WERI-Rb-1 (cell line): ENCODE data around the gene EPB41L4B.
A peak's percentile ranks its signal among the peaks of the same experiment; 100 is the strongest.
"Not testable (repeated sequence)": the region's sequence is repeated elsewhere in the genome, so short reads cannot be mapped to it uniquely, and the experiment has no call there.

Experiments
- DNase-seq: peaks from one replicate; pipeline ENCODE4 v3.0.0-alpha.2; 2020
- H3K27ac ChIP-seq: fragments of 250-450 bp; sonication (Bioruptor Pico); 2 replicates; pipeline ENCODE4 v1.5.1; 2020; ENCODE audit warnings: mild to moderate bottlenecking, moderate library complexity
- H3K27me3 ChIP-seq: fragments of 250-450 bp; sonication (Bioruptor Pico); 2 replicates; pipeline ENCODE4 v1.5.1; 2021; ENCODE audit warnings: mild to moderate bottlenecking, low read depth, moderate library complexity; ENCODE audit not compliant: insufficient read depth, severe bottlenecking
- H3K36me3 ChIP-seq: fragments of 250-450 bp; sonication (Bioruptor Pico); 2 replicates; pipeline ENCODE4 v1.5.1; 2020; ENCODE audit warnings: mild to moderate bottlenecking, moderate library complexity
- H3K4me3 ChIP-seq: 2 replicates; pipeline ENCODE4 v1.5.1; 2011; ENCODE audit warnings: low read depth, mild to moderate bottlenecking, control low read depth, low read length
- H3K9me3 ChIP-seq: fragments of 250-450 bp; sonication (Bioruptor Pico); 2 replicates; pipeline ENCODE4 v1.5.1; 2021; ENCODE audit warnings: mild to moderate bottlenecking, moderate library complexity; ENCODE audit not compliant: severe bottlenecking
- CTCF ChIP-seq: IDR thresholded peaks from 2 replicates; pipeline ENCODE4 v1.5.1; 2011; ENCODE audit warnings: low read depth, mild to moderate bottlenecking, control low read depth, inconsistent platforms, low read length

Gene EPB41L4B

GRCh38 chr9:109320742-109321448 is at the start of gene EPB41L4B:
EPB41L4B (minus strand) TSS chr9:109321059; CDS start chr9:109320446, 613 bp downstream.
- TF ChIP-seq CTCF, result peak; percentile 95
- Histone ChIP-seq H3K9me3 (no peaks in the 10 kb centered on the region), H3K4me3 (peak within 1 kb of the TSS; percentile 60), H3K27me3 (no peaks in the 10 kb centered on the region), H3K36me3 (no peaks in the 10 kb centered on the region), H3K27ac (peak within 1 kb of the TSS; percentile 69)
- peak; percentile 98 for DNase-seq

- Histone ChIP-seq H3K36me3 (no peaks in the 10 kb centered on the region), H3K9me3 (peaks cover 3% of the 10 kb centered on the region), H3K27me3 (no peaks in the 10 kb centered on the region), H3K27ac (no peak overlapping the region), H3K4me3 (no peak overlapping the region)
- DNase-seq, result no peak
- no peak for TF ChIP-seq CTCF
Observed at GRCh38 chr9:109369285-109369684, 48.4 kb upstream of the EPB41L4B start.

- Histone ChIP-seq H3K36me3 (no peaks in the 10 kb centered on the region), H3K27me3 (no peaks in the 10 kb centered on the region), H3K4me3 (no peak overlapping the region), H3K9me3 (no peaks in the 10 kb centered on the region), H3K27ac (no peak overlapping the region)
- TF ChIP-seq CTCF, result no peak
- DNase-seq, result no peak
Observed at GRCh38 chr9:109360771-109361170, 39.9 kb upstream of the EPB41L4B start.

GRCh38 chr9:109358968-109359603 is 38.2 kb upstream of the EPB41L4B start:
- DNase-seq, H3K36me3 ChIP-seq, H3K27ac ChIP-seq, H3K4me3 ChIP-seq, H3K9me3 ChIP-seq, H3K27me3 ChIP-seq: not testable (repeated sequence)

GRCh38 chr9:109355564-109356297 is 34.9 kb upstream of the EPB41L4B start:
- DNase-seq, result no peak
- Histone ChIP-seq H3K9me3 (no peaks in the 10 kb centered on the region), H3K27ac (no peak overlapping the region), H3K27me3 (no peaks in the 10 kb centered on the region), H3K4me3 (no peak overlapping the region), H3K36me3 (no peaks in the 10 kb centered on the region)
- no peak for TF ChIP-seq CTCF

GRCh38 chr9:109354190-109354589 is 33.3 kb upstream of the EPB41L4B start:
- Histone ChIP-seq H3K36me3 (no peaks in the 10 kb centered on the region), H3K9me3 (no peaks in the 10 kb centered on the region), H3K27me3 (no peaks in the 10 kb centered on the region), H3K4me3 (no peak overlapping the region), H3K27ac (no peak overlapping the region)
- TF ChIP-seq CTCF, result no peak
- no peak for DNase-seq
